GM23338 (cell line): ENCODE results near the gene GRM8. TPM values are rescaled to one million over a fixed set of nuclear protein-coding genes. Genes with fewer than 3 reads are reported as not detected.

Source experiments
- ATAC-seq: fragments of 200-7000 bp; cut with Tn5 transposase; 3 replicates; pipeline ENCODE4 v1.9.1; 2020
- DNase-seq: peaks from one replicate; pipeline ENCODE4 v3.0.0-alpha.2; 2015; ENCODE audit warnings: low spot score
- H2AFZ ChIP-seq: fragments of 200-600 bp; sonication (generic); 2 replicates; pipeline ENCODE4 v1.8.0; 2016; ENCODE audit warnings: antibody characterized with exemption, mild to moderate bottlenecking, moderate library complexity
- H3F3A ChIP-seq: fragments of 200-600 bp; sonication (generic); replicated peaks from 2 replicates; pipeline ENCODE4 v1.8.0; 2017; ENCODE audit warnings: antibody characterized with exemption, mixed run types, low read depth
- H3K27ac ChIP-seq: fragments of 200-600 bp; sonication (generic); 2 replicates; pipeline ENCODE4 v1.6.1; 2016; ENCODE audit warnings: low read depth
- H3K27me3 ChIP-seq: fragments of 200-600 bp; sonication (generic); 2 replicates; pipeline ENCODE4 v1.8.0; 2016; ENCODE audit warnings: mild to moderate bottlenecking, mixed run types, moderate library complexity; ENCODE audit not compliant: insufficient read depth
- H3K36me3 ChIP-seq: fragments of 200-600 bp; sonication (generic); 2 replicates; pipeline ENCODE4 v1.8.0; 2016; ENCODE audit warnings: mild to moderate bottlenecking; ENCODE audit not compliant: insufficient read depth
- H3K4me1 ChIP-seq: fragments of 200-600 bp; sonication (generic); 2 replicates; pipeline ENCODE4 v1.8.0; 2016; ENCODE audit warnings: mild to moderate bottlenecking, moderate library complexity; ENCODE audit not compliant: insufficient read depth
- H3K4me2 ChIP-seq: fragments of 200-600 bp; sonication (generic); 2 replicates; pipeline ENCODE4 v1.7.1; 2017; ENCODE audit warnings: mixed run types
- H3K4me3 ChIP-seq: fragments of 200-600 bp; sonication (generic); 2 replicates; pipeline ENCODE4 v1.6.1; 2016; ENCODE audit warnings: mixed run types
- H3K79me2 ChIP-seq: fragments of 200-600 bp; sonication (generic); replicated peaks from 2 replicates; pipeline ENCODE4 v1.8.0; 2017; ENCODE audit warnings: mild to moderate bottlenecking; ENCODE audit not compliant: insufficient read depth
- H3K9me2 ChIP-seq: fragments of 200-600 bp; sonication (generic); 2 replicates; pipeline ENCODE4 v1.8.0; 2017; ENCODE audit not compliant: insufficient read depth
- H4K20me1 ChIP-seq: fragments of 200-600 bp; sonication (generic); replicated peaks from 2 replicates; pipeline ENCODE4 v1.8.0; 2017; ENCODE audit warnings: mild to moderate bottlenecking; ENCODE audit not compliant: insufficient read depth
- H3K27ac Mint-ChIP-seq: 2 replicates; pipeline ENCODE4 v1.8.0; 2020; ENCODE audit warnings: inconsistent platforms, mild to moderate bottlenecking, moderate library complexity, mixed read lengths
- H3K27me3 Mint-ChIP-seq: 3 replicates; pipeline ENCODE4 v1.8.0; 2022; ENCODE audit warnings: low read depth, mild to moderate bottlenecking, moderate library complexity, mixed read lengths, inconsistent platforms; ENCODE audit not compliant: insufficient read depth, poor library complexity
- H3K36me3 Mint-ChIP-seq: 3 replicates; pipeline ENCODE4 v1.8.0; 2021; ENCODE audit warnings: low read depth, mild to moderate bottlenecking, inconsistent platforms, moderate library complexity, mixed read lengths
- H3K4me1 Mint-ChIP-seq: 3 replicates; pipeline ENCODE4 v1.8.0; 2020; ENCODE audit warnings: mild to moderate bottlenecking, inconsistent platforms, mixed read lengths
- H3K4me3 Mint-ChIP-seq: 3 replicates; pipeline ENCODE4 v1.8.0; 2021; ENCODE audit warnings: moderate library complexity, mild to moderate bottlenecking, inconsistent platforms, mixed read lengths
- H3K9me3 Mint-ChIP-seq: 3 replicates; pipeline ENCODE4 v1.8.0; 2020; ENCODE audit warnings: moderate library complexity, mild to moderate bottlenecking, inconsistent platforms, mixed read lengths
- CREB1 ChIP-seq: fragments of 250-450 bp; sonication (Bioruptor Pico); IDR thresholded peaks from 2 replicates; pipeline ENCODE4 v1.5.0; 2020; ENCODE audit warnings: low read depth, mild to moderate bottlenecking, moderate library complexity
- CTCF ChIP-seq, 2 experiments: fragments of 200-600 bp in 1 of 2; sonication (generic) in 1 of 2; conservative IDR thresholded peaks; 2 replicates each; pipeline versions ENCODE4 v1.5.1 to v1.6.1; 2016 to 2017; ENCODE audit warnings: antibody characterized with exemption in 2 of 2, low read depth in 2 of 2, mild to moderate bottlenecking in 2 of 2, moderate library complexity in 1 of 2
- ETS1 ChIP-seq: IDR thresholded peaks from 2 replicates; pipeline ENCODE4 v1.6.1; 2016; ENCODE audit warnings: antibody characterized with exemption
- EZH2 ChIP-seq: fragments of 200-600 bp; sonication (generic); IDR thresholded peaks from one replicate; pipeline ENCODE4 v1.8.0; 2017; ENCODE audit warnings: antibody characterized with exemption, mild to moderate bottlenecking, low read depth; ENCODE audit not compliant: unreplicated experiment
- EZH2phosphoT487 ChIP-seq: fragments of 200-600 bp; sonication (generic); IDR thresholded peaks from one replicate; pipeline ENCODE4 v1.8.1; 2018; ENCODE audit warnings: antibody characterized with exemption; ENCODE audit not compliant: unreplicated experiment
- NANOG ChIP-seq: IDR thresholded peaks from 2 replicates; pipeline ENCODE4 v1.6.1; 2016; ENCODE audit warnings: antibody characterized with exemption, borderline replicate concordance
- POLR2AphosphoS5 ChIP-seq: IDR thresholded peaks from 2 replicates; pipeline ENCODE4 v1.6.1; 2016; ENCODE audit warnings: antibody characterized with exemption, low read depth
- REST ChIP-seq: IDR thresholded peaks from one replicate; pipeline ENCODE4 v1.6.1; 2018; ENCODE audit warnings: antibody characterized with exemption; ENCODE audit not compliant: unreplicated experiment
- STAT1 ChIP-seq: IDR thresholded peaks from one replicate; pipeline ENCODE4 v1.6.1; 2016; ENCODE audit warnings: antibody characterized with exemption; ENCODE audit not compliant: unreplicated experiment
- polyA plus RNA-seq: library from polyadenylated mRNA; unstranded; fragments of >200 nt; fragmentation: Nextera tagmentation; extraction: Ambion mirVana; gene quantifications from 2 replicates; pipeline ENCODE4 v1.2.1, GENCODE V29; 2016
- total RNA-seq: library from RNA; depleted of rRNA; stranded (reverse); fragments of >200 nt; shearing (Covaris generic); gene quantifications from 2 replicates; pipeline ENCODE4 v1.2.3, GENCODE V29; 2014

Gene GRM8
- total and polyA plus RNA-seq, 2 experiments from 2014 or later, result 1.9 to 6.6 TPM

- no peak for TF ChIP-seq EZH2
- no peak for TF ChIP-seq REST
- no peak for TF ChIP-seq CREB1 (CRISPR knock-in tag)
- no peak for TF ChIP-seq NANOG
- no peak for TF ChIP-seq EZH2phosphoT487
- TF ChIP-seq POLR2AphosphoS5, result no peak
- no peak for TF ChIP-seq STAT1
- TF ChIP-seq ETS1, result no peak
- TF ChIP-seq CTCF (conservative IDR thresholded peaks at IDR 0.05; ENCODE audit: low read depth in 2 of 2), result no peak
Measured at GRCh38 chr7:126541406-126541805, 711.3 kb downstream of the GRM8 start (continued).

GRCh38 chr7:126535176-126535575 is 717.6 kb downstream of the GRM8 start:
- Histone ChIP-seq H3K9me2 (no peaks in the 10 kb centered on the region), H3K4me1 (0 out of 2 replicates have a peak, but pooled peaks cover 5% of the 10 kb centered on the region), H3F3A (no peaks in the 10 kb centered on the region), H4K20me1 (no peaks in the 10 kb centered on the region), H3K4me3 (no peak overlapping the region), H3K27ac (no peak overlapping the region), H2AFZ (no peak overlapping the region), H3K79me2 (no peaks in the 10 kb centered on the region), H3K4me2 (no peak overlapping the region), H3K27me3 (no peaks in the 10 kb centered on the region), H3K36me3 (no peaks in the 10 kb centered on the region)
- Mint-ChIP-seq H3K4me3 (no peak overlapping the region), H3K27me3 (no peaks in the 10 kb centered on the region), H3K4me1 (peaks cover 12% of the 10 kb centered on the region), H3K27ac (no peak overlapping the region), H3K9me3 (no peaks in the 10 kb centered on the region), H3K36me3 (no peaks in the 10 kb centered on the region)
- DNase-seq (no peak), ATAC-seq (no peak)
- TF ChIP-seq REST (no peak), ETS1 (no peak), CREB1 (CRISPR knock-in tag) (no peak)
